WTC11 (cell line): ENCODE results near the gene UGT1A8. TPM values are rescaled to one million over a fixed set of nuclear protein-coding genes. Genes with fewer than 3 reads are reported as not detected.

ENCODE experiments used
- ATAC-seq: fragments of 200-7000 bp; cut with Tn5 transposase; 2 replicates; pipeline ENCODE4 v1.10.0; 2021; ENCODE audit warnings: mild to moderate bottlenecking, moderate library complexity
- CTCF ChIA-PET: fragments of 300-600 bp; sonication (Branson Sonifier 250); formaldehyde crosslinking; loops from one replicate; lab custom pipeline; 2021; ENCODE audit warnings: antibody characterized with exemption; lab: Charles Lee
- POLR2A ChIA-PET: fragments of 350-600 bp; sonication (Branson Sonifier 250); formaldehyde crosslinking; loops from one replicate; lab custom pipeline; 2021; ENCODE audit warnings: antibody characterized with exemption; lab: Charles Lee
- DNase-seq: peaks from one replicate; pipeline ENCODE4 v3.0.0; 2021; ENCODE audit warnings: low spot score
- H3K27ac Mint-ChIP-seq: 2 replicates; pipeline ENCODE4 v1.8.0; 2021; ENCODE audit warnings: mixed read lengths
- H3K27me3 Mint-ChIP-seq: 2 replicates; pipeline ENCODE4 v1.8.0; 2021; ENCODE audit warnings: low read depth, mild to moderate bottlenecking, moderate library complexity, mixed read lengths
- H3K36me3 Mint-ChIP-seq: 2 replicates; pipeline ENCODE4 v1.8.0; 2021; ENCODE audit warnings: mixed read lengths
- H3K4me1 Mint-ChIP-seq: 2 replicates; pipeline ENCODE4 v1.8.0; 2022; ENCODE audit warnings: mixed read lengths
- H3K4me3 Mint-ChIP-seq: 2 replicates; pipeline ENCODE4 v1.8.0; 2021; ENCODE audit warnings: mild to moderate bottlenecking, moderate library complexity, mixed read lengths
- H3K9me3 Mint-ChIP-seq: 2 replicates; pipeline ENCODE4 v1.8.0; 2021; ENCODE audit warnings: mixed read lengths
- ARID4B ChIP-seq: sonication (generic); formaldehyde crosslinking; IDR thresholded peaks from 2 replicates; pipeline ENCODE4 v1.8.0; 2023; ENCODE audit warnings: missing genetic modification reagents, mild to moderate bottlenecking, borderline replicate concordance
- GABPB1 ChIP-seq: sonication (generic); formaldehyde crosslinking; IDR thresholded peaks from 2 replicates; pipeline ENCODE4 v1.8.1; 2023; ENCODE audit warnings: mild to moderate bottlenecking, missing genetic modification reagents
- HMGXB4 ChIP-seq: sonication (generic); formaldehyde crosslinking; IDR thresholded peaks from 2 replicates; pipeline ENCODE4 v1.8.1; 2023; ENCODE audit warnings: mild to moderate bottlenecking, moderate library complexity, missing genetic modification reagents
- IRF2 ChIP-seq: sonication (generic); formaldehyde crosslinking; IDR thresholded peaks from 2 replicates; pipeline ENCODE4 v1.8.0; 2022; ENCODE audit warnings: low read depth, missing genetic modification reagents, borderline replicate concordance
- JUN ChIP-seq: sonication (generic); formaldehyde crosslinking; IDR thresholded peaks from 2 replicates; pipeline ENCODE4 v1.8.0; 2023; ENCODE audit warnings: mild to moderate bottlenecking, missing genetic modification reagents
- MLX ChIP-seq: sonication (generic); formaldehyde crosslinking; IDR thresholded peaks from 2 replicates; pipeline ENCODE4 v1.8.1; 2023; ENCODE audit warnings: mild to moderate bottlenecking, missing genetic modification reagents, moderate library complexity
- MYBL2 ChIP-seq: sonication (generic); formaldehyde crosslinking; IDR thresholded peaks from 2 replicates; pipeline ENCODE4 v1.8.1; 2023; ENCODE audit warnings: mild to moderate bottlenecking, moderate library complexity, missing genetic modification reagents
- PRDM15 ChIP-seq: sonication (generic); formaldehyde crosslinking; IDR thresholded peaks from 2 replicates; pipeline ENCODE4 v1.8.0; 2022; ENCODE audit warnings: missing genetic modification reagents
- RELA ChIP-seq: sonication (generic); formaldehyde crosslinking; IDR thresholded peaks from 2 replicates; pipeline ENCODE4 v1.8.1; 2022; ENCODE audit warnings: missing genetic modification reagents, mild to moderate bottlenecking, borderline replicate concordance
- SMAD3 ChIP-seq: sonication (generic); formaldehyde crosslinking; IDR thresholded peaks from 2 replicates; pipeline ENCODE4 v1.8.0; 2022; ENCODE audit warnings: missing genetic modification reagents, mild to moderate bottlenecking, borderline replicate concordance
- SOX15 ChIP-seq: fragments of 250-450 bp; sonication (Bioruptor Pico); IDR thresholded peaks from 2 replicates; pipeline ENCODE4 v1.9.0; 2021; ENCODE audit warnings: mild to moderate bottlenecking
- TEAD1 ChIP-seq: sonication (generic); formaldehyde crosslinking; IDR thresholded peaks from 2 replicates; pipeline ENCODE4 v1.8.0; 2022; ENCODE audit warnings: mild to moderate bottlenecking, missing genetic modification reagents
- ZNF121 ChIP-seq: sonication (generic); formaldehyde crosslinking; IDR thresholded peaks from 2 replicates; pipeline ENCODE4 v1.8.0; 2023; ENCODE audit warnings: missing genetic modification reagents
- ZNF317 ChIP-seq: sonication (generic); formaldehyde crosslinking; IDR thresholded peaks from 2 replicates; pipeline ENCODE4 v1.8.1; 2023; ENCODE audit warnings: low read depth, mild to moderate bottlenecking, moderate library complexity, missing genetic modification reagents, borderline replicate concordance
- total RNA-seq: library from RNA; stranded (reverse); gene quantifications from 3 replicates; pipeline ENCODE4 v1.2.3, GENCODE V29; 2021
- TF ChIP-seq, protein P1 (sequence below): sonication (generic); formaldehyde crosslinking; IDR thresholded peaks from 2 replicates; pipeline ENCODE4 v1.8.0; 2022; ENCODE audit warnings: mild to moderate bottlenecking, missing genetic modification reagents
- TF ChIP-seq, protein P2 (sequence below): sonication (generic); formaldehyde crosslinking; IDR thresholded peaks from 2 replicates; pipeline ENCODE4 v1.8.1; 2023; ENCODE audit warnings: mild to moderate bottlenecking, missing genetic modification reagents, moderate library complexity
- TF ChIP-seq, protein P3 (sequence below): sonication (generic); formaldehyde crosslinking; conservative IDR thresholded peaks from 2 replicates; pipeline ENCODE4 v1.8.1; 2022; ENCODE audit warnings: mild to moderate bottlenecking, missing genetic modification reagents

UGT1A8 gene
- total RNA-seq, 1 experiment from 2014 or later: 0.13 TPM

- ChIA-PET POLR2A (no interaction called here), CTCF (no interaction called here)
- Mint-ChIP-seq H3K4me1 (no peaks in the 10 kb centered on the region), H3K36me3 (peaks cover 18% of the 10 kb centered on the region), H3K9me3 (peaks cover 21% of the 10 kb centered on the region), H3K4me3 (no peak overlapping the region), H3K27me3 (peaks cover 7% of the 10 kb centered on the region), H3K27ac (no peak overlapping the region)
- ATAC-seq: no peak
- no peak for DNase-seq
- TF ChIP-seq MLX (no peak), IRF2 (CRISPR knock-in tag) (no peak), SOX15 (CRISPR knock-in tag) (no peak)
- TF ChIP-seq, protein P1, sequence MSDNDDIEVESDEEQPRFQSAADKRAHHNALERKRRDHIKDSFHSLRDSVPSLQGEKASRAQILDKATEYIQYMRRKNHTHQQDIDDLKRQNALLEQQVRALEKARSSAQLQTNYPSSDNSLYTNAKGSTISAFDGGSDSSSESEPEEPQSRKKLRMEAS (CRISPR knock-in tag): no peak
These were observed 33.5 kb downstream of the UGT1A8 start for GRCh38 chr2:233650981-233651380.

GRCh38 chr2:233651430-233651829 is 34.0 kb downstream of the UGT1A8 start:
- ChIA-PET CTCF (no interaction called here), POLR2A (no interaction called here)
- Mint-ChIP-seq H3K4me1 (no peaks in the 10 kb centered on the region), H3K9me3 (peaks cover 18% of the 10 kb centered on the region), H3K27me3 (peaks cover 5% of the 10 kb centered on the region), H3K36me3 (peaks cover 15% of the 10 kb centered on the region), H3K4me3 (no peak overlapping the region), H3K27ac (no peak overlapping the region)
- DNase-seq (no peak), ATAC-seq (no peak)
- TF ChIP-seq MYBL2 (CRISPR knock-in tag) (no peak), ZNF317 (no peak), RELA (CRISPR knock-in tag) (no peak), PRDM15 (no peak), GABPB1 (CRISPR knock-in tag) (no peak), JUN (no peak), MLX (no peak), HMGXB4 (CRISPR knock-in tag) (no peak), ZNF121 (no peak), TEAD1 (no peak), ARID4B (no peak), SMAD3 (CRISPR knock-in tag) (no peak)
- TF ChIP-seq, protein P2, sequence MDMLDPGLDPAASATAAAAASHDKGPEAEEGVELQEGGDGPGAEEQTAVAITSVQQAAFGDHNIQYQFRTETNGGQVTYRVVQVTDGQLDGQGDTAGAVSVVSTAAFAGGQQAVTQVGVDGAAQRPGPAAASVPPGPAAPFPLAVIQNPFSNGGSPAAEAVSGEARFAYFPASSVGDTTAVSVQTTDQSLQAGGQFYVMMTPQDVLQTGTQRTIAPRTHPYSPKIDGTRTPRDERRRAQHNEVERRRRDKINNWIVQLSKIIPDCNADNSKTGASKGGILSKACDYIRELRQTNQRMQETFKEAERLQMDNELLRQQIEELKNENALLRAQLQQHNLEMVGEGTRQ (CRISPR knock-in tag): no peak
- TF ChIP-seq, protein P3, sequence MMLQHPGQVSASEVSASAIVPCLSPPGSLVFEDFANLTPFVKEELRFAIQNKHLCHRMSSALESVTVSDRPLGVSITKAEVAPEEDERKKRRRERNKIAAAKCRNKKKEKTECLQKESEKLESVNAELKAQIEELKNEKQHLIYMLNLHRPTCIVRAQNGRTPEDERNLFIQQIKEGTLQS (CRISPR knock-in tag): no peak
- TF ChIP-seq, all 79 proteins: peak for 0
